ENCODE data around the gene TMEM132D. TPM values are rescaled to one million over a fixed set of nuclear protein-coding genes. Genes with fewer than 3 reads are reported as not detected.

TMEM132D gene
- total and polyA plus RNA-seq, 7 donors: 0.01 TPM; not detected in 6

GRCh38 chr12:129827866-129828384, 75.9 kb downstream of the TMEM132D start:
- Histone ChIP-seq H3K4me3 (no peak overlapping the region), H3K4me1 (no peaks in the 10 kb centered on the region), H3K27me3 (ENCODE audit: insufficient read depth in 3 of 3, low read length in 2 of 3) (peaks cover 0 to 5% (median 0%) of the 10 kb centered on the region in 3 donors), H3K9me3 (no peaks in the 10 kb centered on the region), H3K27ac (no peak overlapping the region), H3K36me3 (ENCODE audit: insufficient read depth in 1 of 2, low read depth in 1 of 2) (no peaks in the 10 kb centered on the region)
- intact Hi-C loops (cut with DNase I): no loop called here
- TF ChIP-seq CTCF (IDR thresholded peaks at IDR 0.05): no peak
- no peak for DNase-seq
- ATAC-seq: no peak
- 40 to 45% (median 44%) methylated on average over 2 of the region's 2 CpGs for WGBS, 3 donors

- H3K4me1 ChIP-seq: no peaks in the 10 kb centered on the region
- WGBS, 3 donors: 77 to 81% (median 78%) methylated on average over 5 of the region's 5 CpGs
- H3K27me3 ChIP-seq (ENCODE audit: insufficient read depth in 3 of 3, low read length in 2 of 3): peaks cover 0 to 5% (median 0%) of the 10 kb centered on the region in 3 donors
- no peaks in the 10 kb centered on the region for H3K9me3 ChIP-seq
- H3K36me3 ChIP-seq (ENCODE audit: insufficient read depth in 1 of 2, low read depth in 1 of 2): no peaks in the 10 kb centered on the region
- DNase-seq: no peak
- intact Hi-C loops (cut with DNase I): no loop called here
- no peak for TF ChIP-seq CTCF (IDR thresholded peaks at IDR 0.05)
- no peak overlapping the region for H3K27ac ChIP-seq
- no peak for ATAC-seq
- no peak overlapping the region for H3K4me3 ChIP-seq
These were observed 76.5 kb downstream of the TMEM132D start for GRCh38 chr12:129827102-129827865.

- WGBS, 3 donors: 77 to 82% (median 81%) methylated on average over 10 of the region's 10 CpGs
These were observed 77.6 kb downstream of the TMEM132D start for GRCh38 chr12:129826273-129826672.

GRCh38 chr12:129825316-129825715, 78.5 kb downstream of the TMEM132D start:
- no peak for TF ChIP-seq CTCF (IDR thresholded peaks at IDR 0.05)
- no peak for ATAC-seq
- Histone ChIP-seq H3K4me3 (no peak overlapping the region), H3K27me3 (ENCODE audit: insufficient read depth in 3 of 3, low read length in 2 of 3) (peaks cover 0 to 5% (median 0%) of the 10 kb centered on the region in 3 donors), H3K9me3 (no peaks in the 10 kb centered on the region), H3K27ac (no peak overlapping the region), H3K36me3 (ENCODE audit: insufficient read depth in 1 of 2, low read depth in 1 of 2) (no peaks in the 10 kb centered on the region), H3K4me1 (no peaks in the 10 kb centered on the region)
- intact Hi-C loops (cut with DNase I): no loop called here
- WGBS, 3 donors: 61 to 65% (median 65%) methylated on average over 9 of the region's 9 CpGs
- DNase-seq: no peak

More at GRCh38 chr12:129826273-129826672, 77.6 kb downstream of the TMEM132D start:
- Histone ChIP-seq H3K4me3 (no peak overlapping the region), H3K9me3 (no peaks in the 10 kb centered on the region), H3K4me1 (no peaks in the 10 kb centered on the region), H3K36me3 (ENCODE audit: insufficient read depth in 1 of 2, low read depth in 1 of 2) (no peaks in the 10 kb centered on the region), H3K27ac (no peak overlapping the region), H3K27me3 (ENCODE audit: insufficient read depth in 3 of 3, low read length in 2 of 3) (peaks cover 0 to 5% (median 0%) of the 10 kb centered on the region in 3 donors)
- no peak for DNase-seq
- no peak for TF ChIP-seq CTCF (IDR thresholded peaks at IDR 0.05)
- intact Hi-C loops (cut with DNase I): no loop called here
- no peak for ATAC-seq

All from psoas muscle (tissue), 8 donors.